PC-3 (cell line): ENCODE measurements around the gene ZNF438. TPM values are rescaled to one million over a fixed set of nuclear protein-coding genes. Genes with fewer than 3 reads are reported as not detected.

ENCODE experiments used
- ATAC-seq: fragments of 200-7000 bp; cut with Tn5 transposase; 2 replicates; pipeline ENCODE4 v1.9.1; 2020; ENCODE audit warnings: mild to moderate bottlenecking, moderate library complexity
- BruUV-seq: library from RNA; stranded (reverse); fragments of 400-500 nt; replicated peaks from 2 replicates; lab custom pipeline; 2021; lab: Mats Ljungman, UMichigan
- CTCF ChIA-PET: fragments of 300-600 bp; sonication (Branson Sonifier 250); formaldehyde crosslinking; loops from one replicate; lab custom pipeline; 2022; ENCODE audit warnings: antibody characterized with exemption; lab: Charles Lee
- POLR2A ChIA-PET: fragments of 300-600 bp; sonication (Branson Sonifier 250); formaldehyde crosslinking; loops from one replicate; lab custom pipeline; 2022; ENCODE audit warnings: antibody characterized with exemption; ENCODE audit not compliant: unreplicated experiment; lab: Charles Lee
- DNase-seq: peaks from one replicate; pipeline ENCODE4 v3.0.0-alpha.2; 2015
- H2AFZ ChIP-seq: fragments of 300-600 bp; sonication (generic); 2 replicates; pipeline ENCODE4 v1.6.0; 2016; ENCODE audit warnings: antibody characterized with exemption, low read length
- H3F3A ChIP-seq: fragments of 300-600 bp; sonication (generic); one replicate; pipeline ENCODE4 v1.6.0; 2017; ENCODE audit warnings: antibody characterized with exemption, low read length, control low read depth, mild to moderate bottlenecking; ENCODE audit not compliant: unreplicated experiment
- H3K27ac ChIP-seq: fragments of 300-600 bp; sonication (generic); 2 replicates; pipeline ENCODE4 v1.5.1; 2016; ENCODE audit warnings: mild to moderate bottlenecking, low read length
- H3K27me3 ChIP-seq: fragments of 300-600 bp; sonication (generic); 2 replicates; pipeline ENCODE4 v1.6.1; 2016; ENCODE audit warnings: low read length, mixed read lengths
- H3K36me3 ChIP-seq: fragments of 300-600 bp; sonication (generic); 2 replicates; pipeline ENCODE4 v1.6.1; 2016; ENCODE audit warnings: low read depth, mixed run types, low read length, mixed read lengths
- H3K4me1 ChIP-seq: fragments of 300-600 bp; sonication (generic); 2 replicates; pipeline ENCODE4 v1.5.1; 2016; ENCODE audit warnings: low read length; ENCODE audit not compliant: insufficient read depth
- H3K4me2 ChIP-seq: fragments of 300-600 bp; sonication (generic); 2 replicates; pipeline ENCODE4 v1.6.0; 2016; ENCODE audit warnings: low read length
- H3K4me3 ChIP-seq: fragments of 300-600 bp; sonication (generic); 2 replicates; pipeline ENCODE4 v1.5.1; 2016; ENCODE audit warnings: mild to moderate bottlenecking, low read length, mixed read lengths
- H3K79me2 ChIP-seq: fragments of 300-600 bp; sonication (generic); 2 replicates; pipeline ENCODE4 v1.6.1; 2017; ENCODE audit warnings: low read length, mixed read lengths
- H3K9ac ChIP-seq: fragments of 300-600 bp; sonication (generic); 2 replicates; pipeline ENCODE4 v1.6.0; 2016; ENCODE audit warnings: mild to moderate bottlenecking, low read length
- H3K9me2 ChIP-seq: fragments of 300-600 bp; sonication (generic); replicated peaks from 2 replicates; pipeline ENCODE4 v1.6.1; 2016; ENCODE audit warnings: mixed run types, low read length, mixed read lengths
- H3K9me3 ChIP-seq: fragments of 300-600 bp; sonication (generic); 2 replicates; pipeline ENCODE4 v1.6.1; 2016; ENCODE audit warnings: low read length, mixed read lengths
- H4K20me1 ChIP-seq: fragments of 300-600 bp; sonication (generic); 2 replicates; pipeline ENCODE4 v1.6.1; 2016; ENCODE audit warnings: low read length, mixed read lengths
- CTCF ChIP-seq: fragments of 300-600 bp; sonication (generic); conservative IDR thresholded peaks from 2 replicates; pipeline ENCODE4 v1.5.1; 2017; ENCODE audit warnings: antibody characterized with exemption, low read depth, mild to moderate bottlenecking, low read length
- EZH2 ChIP-seq: fragments of 300-600 bp; sonication (generic); IDR thresholded peaks from one replicate; pipeline ENCODE4 v1.6.1; 2017; ENCODE audit warnings: antibody characterized with exemption, mild to moderate bottlenecking, low read length; ENCODE audit not compliant: unreplicated experiment
- EZH2phosphoT487 ChIP-seq: fragments of 300-600 bp; sonication (generic); IDR thresholded peaks from 2 replicates; pipeline ENCODE4 v1.6.1; 2018; ENCODE audit warnings: mild to moderate bottlenecking, antibody characterized with exemption, low read length, borderline replicate concordance
- intact Hi-C: fragments of 100-400 bp; cut with micrococcal nuclease; formaldehyde crosslinking; loops from 2 replicates; pipeline ENCODE4 v1.9.0; 2023
- total RNA-seq: library from RNA; depleted of rRNA; stranded (reverse); fragments of >200 nt; gene quantifications from 2 replicates; pipeline ENCODE4 v1.2.3, GENCODE V29; 2014

Gene ZNF438
- total RNA-seq, 1 experiment from 2014 or later, result 0.98 TPM

- H3K4me1 ChIP-seq, result no peaks in the 10 kb centered on the region
- ChIA-PET POLR2A (no interaction called here), CTCF (no interaction called here)
- no peaks in the 10 kb centered on the region for H3F3A ChIP-seq
- no peaks in the 10 kb centered on the region for H3K36me3 ChIP-seq
- H3K9me3 ChIP-seq, result no peaks in the 10 kb centered on the region
- TF ChIP-seq CTCF (no peak), EZH2 (no peak), EZH2phosphoT487 (no peak)
- no peak for ATAC-seq
- no peak overlapping the region for H3K9ac ChIP-seq
- DNase-seq, result no peak
- H3K4me3 ChIP-seq, result no peak overlapping the region
- no peaks in the 10 kb centered on the region for H3K27me3 ChIP-seq
- BruUV-seq, result no TSS peak
- no peak overlapping the region for H3K4me2 ChIP-seq
- intact Hi-C loops, result no loop called here
- no peaks in the 10 kb centered on the region for H3K9me2 ChIP-seq
- H2AFZ ChIP-seq, result no peak overlapping the region
- no peaks in the 10 kb centered on the region for H4K20me1 ChIP-seq
- no peaks in the 10 kb centered on the region for H3K79me2 ChIP-seq
- no peak overlapping the region for H3K27ac ChIP-seq
These were observed 87.7 kb downstream of the ZNF438 start for GRCh38 chr10:30944005-30944404.

- H4K20me1 ChIP-seq, result no peaks in the 10 kb centered on the region
- POLR2A ChIA-PET, result no interaction called here
- no peak overlapping the region for H3K9ac ChIP-seq
- CTCF ChIA-PET, result no interaction called here
- H3K27ac ChIP-seq, result no peak overlapping the region
- no peaks in the 10 kb centered on the region for H3K9me2 ChIP-seq
- H3F3A ChIP-seq, result no peaks in the 10 kb centered on the region
- no TSS peak for BruUV-seq
- DNase-seq (no peak), ATAC-seq (no peak)
- no peaks in the 10 kb centered on the region for H3K9me3 ChIP-seq
- no peak overlapping the region for H3K4me3 ChIP-seq
- intact Hi-C loops, result no loop called here
- TF ChIP-seq EZH2 (no peak), CTCF (no peak), EZH2phosphoT487 (no peak)
- H3K36me3 ChIP-seq, result no peaks in the 10 kb centered on the region
- no peak overlapping the region for H2AFZ ChIP-seq
- H3K79me2 ChIP-seq, result no peaks in the 10 kb centered on the region
- H3K4me2 ChIP-seq, result no peak overlapping the region
- H3K27me3 ChIP-seq, result no peaks in the 10 kb centered on the region
- H3K4me1 ChIP-seq, result no peaks in the 10 kb centered on the region
These were observed 88.2 kb downstream of the ZNF438 start for GRCh38 chr10:30943451-30943850.

- no peaks in the 10 kb centered on the region for H4K20me1 ChIP-seq
- H3K27me3 ChIP-seq, result no peaks in the 10 kb centered on the region
- H3K4me3 ChIP-seq, result no peak overlapping the region
- CTCF ChIA-PET, result no interaction called here
- no peaks in the 10 kb centered on the region for H3F3A ChIP-seq
- TF ChIP-seq CTCF, result no peak
- no peak for TF ChIP-seq EZH2phosphoT487
- no peak for TF ChIP-seq EZH2
- H3K9me2 ChIP-seq, result no peaks in the 10 kb centered on the region
- intact Hi-C loops, result no loop called here
- H3K9me3 ChIP-seq, result no peaks in the 10 kb centered on the region
- BruUV-seq, result no TSS peak
- H3K9ac ChIP-seq, result no peak overlapping the region
- no peak for ATAC-seq
- no peaks in the 10 kb centered on the region for H3K79me2 ChIP-seq
- H3K4me1 ChIP-seq, result no peaks in the 10 kb centered on the region
- no peak overlapping the region for H3K4me2 ChIP-seq
- H3K27ac ChIP-seq, result no peak overlapping the region
- H3K36me3 ChIP-seq, result no peaks in the 10 kb centered on the region
- DNase-seq, result no peak
- H2AFZ ChIP-seq, result no peak overlapping the region
- POLR2A ChIA-PET, result no interaction called here
These were observed 91.4 kb downstream of the ZNF438 start for GRCh38 chr10:30940256-30940655.
